Midbrain (tissue), 1 donor: ENCODE measurements around the gene TRIAP1.
"Not testable (repeated sequence)": the region's sequence is repeated elsewhere in the genome, so short reads cannot be mapped to it uniquely, and the experiment has no call there.

Experiments used
- DNase-seq: peaks from one replicate; lab custom pipeline; 2025; lab: John Stamatoyannopoulos, UW

Gene TRIAP1

GRCh38 chr12:120468821-120469449 lies 22.8 kb upstream of the TRIAP1 start:
- peak; percentile 57 for DNase-seq

GRCh38 chr12:120468325-120468820 lies 22.2 kb upstream of the TRIAP1 start:
- DNase-seq: no peak

GRCh38 chr12:120467439-120467838 lies 21.3 kb upstream of the TRIAP1 start:
- no peak for DNase-seq

- DNase-seq: peak; percentile 7
Observed at GRCh38 chr12:120466560-120467315, 20.6 kb upstream of the TRIAP1 start.

GRCh38 chr12:120465756-120466155 lies 19.6 kb upstream of the TRIAP1 start:
- no peak for DNase-seq

GRCh38 chr12:120463712-120464111 lies 17.5 kb upstream of the TRIAP1 start:
- DNase-seq: no peak

GRCh38 chr12:120462099-120462640 lies 16.0 kb upstream of the TRIAP1 start:
- no peak for DNase-seq

GRCh38 chr12:120460157-120460556 lies 14.0 kb upstream of the TRIAP1 start:
- DNase-seq: no peak

- DNase-seq: no peak
Observed at GRCh38 chr12:120457133-120457532, 10.9 kb upstream of the TRIAP1 start.

- DNase-seq: no peak
Observed at GRCh38 chr12:120455302-120455701, 9.1 kb upstream of the TRIAP1 start.

GRCh38 chr12:120453977-120454376 lies 7.8 kb upstream of the TRIAP1 start:
- no peak for DNase-seq

- DNase-seq: no peak
Observed at GRCh38 chr12:120453060-120453750, 7.0 kb upstream of the TRIAP1 start.

GRCh38 chr12:120452524-120452923 lies 6.3 kb upstream of the TRIAP1 start:
- not testable (repeated sequence) for DNase-seq

- DNase-seq: no peak
Observed at GRCh38 chr12:120447992-120448391, 1.8 kb upstream of the TRIAP1 start.

- DNase-seq: not testable (repeated sequence)
Observed at GRCh38 chr12:120446844-120447178, 627 bp upstream of the TRIAP1 start.

GRCh38 chr12:120444676-120445075 lies 1.5 kb downstream of the TRIAP1 start:
- DNase-seq: no peak

- DNase-seq: peak; percentile 44
Observed at GRCh38 chr12:120439646-120440247, 6.4 kb downstream of the TRIAP1 start.

- no peak for DNase-seq
Observed at GRCh38 chr12:120438495-120439198, 7.5 kb downstream of the TRIAP1 start.

- DNase-seq: peak; percentile 94
Observed at GRCh38 chr12:120437735-120438494, 8.3 kb downstream of the TRIAP1 start, which contains the start of gene COX6A1. Gene COX6A1, plus strand, starts transcription at chr12:120438113. Its CDS starts 14 bp downstream, at chr12:120438127.

GRCh38 chr12:120432772-120433525 lies 13.2 kb downstream of the TRIAP1 start:
- no peak for DNase-seq
